ENCODE data around the gene ECHS1.

DNA sequence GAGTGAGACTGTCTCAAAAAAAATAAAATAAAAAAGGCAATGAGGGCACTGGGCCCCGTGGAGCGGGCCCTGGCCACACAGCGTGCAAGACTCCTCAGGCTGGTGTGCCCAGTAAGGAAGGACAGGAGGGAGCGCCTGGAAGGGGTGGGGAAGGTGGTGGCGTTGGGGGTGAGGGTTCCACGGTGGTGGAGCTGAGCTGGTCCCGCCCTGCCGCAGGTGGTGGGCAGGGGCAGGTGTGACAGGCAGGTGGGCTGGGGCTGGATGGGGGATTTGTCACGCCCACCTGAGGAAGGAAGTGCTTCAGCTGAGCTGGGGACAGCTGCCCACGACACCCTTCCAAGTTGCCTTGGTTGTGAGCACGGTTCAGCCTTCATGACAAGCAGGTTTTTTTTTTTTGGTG is 26.7 kb downstream of the ECHS1 start:
- TF ChIP-seq CTCF (IDR thresholded peaks at IDR 0.05) (no peak), EZH2 (IDR thresholded peaks at IDR 0.05; ENCODE audit: borderline replicate concordance, insufficient read depth, low read depth, low read length, poor library complexity, severe bottlenecking) (no peak)

All from B cell (primary cell).